SU-DHL-6 (cell line): ENCODE measurements around the gene PLEKHM1.

Experiments
- H2AFZ ChIP-seq: fragments of 200-600 bp; sonication (generic); 2 replicates; pipeline ENCODE4 v1.6.1; 2014; ENCODE audit warnings: low read depth, mild to moderate bottlenecking, moderate library complexity, mixed read lengths, antibody characterized with exemption, low read length; ENCODE audit not compliant: severe bottlenecking
- H3F3A ChIP-seq: fragments of 200-600 bp; shearing (Covaris generic); 2 replicates; pipeline ENCODE4 v1.6.0; 2016; ENCODE audit warnings: antibody characterized with exemption, mild to moderate bottlenecking; ENCODE audit not compliant: insufficient read depth
- H3K27ac ChIP-seq: fragments of 200-600 bp; sonication (generic); 2 replicates; pipeline ENCODE4 v1.5.1; 2016; ENCODE audit warnings: low read depth, mild to moderate bottlenecking, low read length, moderate library complexity, mixed read lengths
- H3K27me3 ChIP-seq: fragments of 200-600 bp; sonication (generic), shearing (Covaris generic); 2 replicates; pipeline ENCODE4 v1.6.0; 2014; ENCODE audit warnings: mild to moderate bottlenecking, low read length
- H3K36me3 ChIP-seq: fragments of 200-600 bp; sonication (generic); 2 replicates; pipeline ENCODE4 v1.6.1; 2014; ENCODE audit warnings: mild to moderate bottlenecking, low read length, mixed read lengths
- H3K4me2 ChIP-seq: fragments of 300-600, 200-600 bp; shearing (Covaris generic), sonication (generic); 2 replicates; pipeline ENCODE4 v1.6.0; 2014; ENCODE audit warnings: low read length, low read depth, mild to moderate bottlenecking; ENCODE audit not compliant: poor library complexity, severe bottlenecking
- H3K4me3 ChIP-seq: fragments of 200-600 bp; sonication (generic); 2 replicates; pipeline ENCODE4 v1.5.1; 2014; ENCODE audit warnings: antibody characterized with exemption, low read length, mild to moderate bottlenecking, mixed read lengths; ENCODE audit not compliant: insufficient read depth, poor library complexity, severe bottlenecking
- H3K79me2 ChIP-seq: fragments of 200-600 bp; sonication (generic); 2 replicates; pipeline ENCODE4 v1.6.1; 2014; ENCODE audit warnings: mild to moderate bottlenecking, low read length, moderate library complexity; ENCODE audit not compliant: insufficient read depth
- H3K9ac ChIP-seq: fragments of 200-600 bp; sonication (generic); 2 replicates; pipeline ENCODE4 v1.7.0; 2014; ENCODE audit warnings: mild to moderate bottlenecking, low read length
- H3K9me2 ChIP-seq: fragments of 200-600 bp; sonication (generic); replicated peaks from 2 replicates; pipeline ENCODE4 v1.6.1; 2014; ENCODE audit warnings: low read length; ENCODE audit not compliant: insufficient read depth
- H3K9me3 ChIP-seq: fragments of 200-600 bp; sonication (generic); 2 replicates; pipeline ENCODE4 v1.6.1; 2014; ENCODE audit warnings: low read length, mixed read lengths; ENCODE audit not compliant: insufficient read depth
- H4K20me1 ChIP-seq: fragments of 200-600 bp; sonication (generic); 2 replicates; pipeline ENCODE4 v1.6.1; 2014; ENCODE audit warnings: low read depth, mild to moderate bottlenecking, antibody characterized with exemption, low read length, moderate library complexity, mixed read lengths
- CTCF ChIP-seq: fragments of 200-600 bp; sonication (generic); IDR thresholded peaks from one replicate; pipeline ENCODE4 v1.5.1; 2017; ENCODE audit warnings: antibody characterized with exemption, mild to moderate bottlenecking, low read length, moderate library complexity; ENCODE audit not compliant: insufficient read depth, poor library complexity, severe bottlenecking
- EZH2phosphoT487 ChIP-seq: fragments of 200-600 bp; sonication (generic), shearing (Covaris generic); conservative IDR thresholded peaks from 2 replicates; pipeline ENCODE4 v1.6.1; 2018; ENCODE audit warnings: mild to moderate bottlenecking, antibody characterized with exemption, low read length, moderate library complexity, mixed read lengths

Gene PLEKHM1

GRCh38 chr17:45425984-45426413, 64.5 kb downstream of the PLEKHM1 start:
- Histone ChIP-seq H3K4me3 (no peak overlapping the region), H3K9me2 (no peaks in the 10 kb centered on the region), H2AFZ (no peak overlapping the region)

GRCh38 chr17:45425125-45425983, 65.2 kb downstream of the PLEKHM1 start:
- H3K4me3 ChIP-seq, result no peak overlapping the region
- no peaks in the 10 kb centered on the region for H3K79me2 ChIP-seq
- no peak overlapping the region for H3K4me2 ChIP-seq
- H3K36me3 ChIP-seq, result no peaks in the 10 kb centered on the region
- no peak overlapping the region for H3K9ac ChIP-seq
- H3F3A ChIP-seq, result peaks cover 8% of the 10 kb centered on the region
- H3K9me2 ChIP-seq, result no peaks in the 10 kb centered on the region
- TF ChIP-seq EZH2phosphoT487 (no peak), CTCF (no peak)
- no peaks in the 10 kb centered on the region for H4K20me1 ChIP-seq
- H3K27me3 ChIP-seq, result no peaks in the 10 kb centered on the region
- no peak overlapping the region for H2AFZ ChIP-seq
- no peaks in the 10 kb centered on the region for H3K9me3 ChIP-seq
- no peak overlapping the region for H3K27ac ChIP-seq

More at GRCh38 chr17:45425984-45426413, 64.5 kb downstream of the PLEKHM1 start:
- H3K9me3 ChIP-seq, result no peaks in the 10 kb centered on the region
- no peak overlapping the region for H3K9ac ChIP-seq
- no peaks in the 10 kb centered on the region for H3K36me3 ChIP-seq
- no peaks in the 10 kb centered on the region for H3K27me3 ChIP-seq
- TF ChIP-seq CTCF (no peak), EZH2phosphoT487 (no peak)
- H4K20me1 ChIP-seq, result no peaks in the 10 kb centered on the region
- no peaks in the 10 kb centered on the region for H3K79me2 ChIP-seq
- no peak overlapping the region for H3K27ac ChIP-seq
- no peak overlapping the region for H3K4me2 ChIP-seq
- peaks cover 8% of the 10 kb centered on the region for H3F3A ChIP-seq

- H3K36me3 ChIP-seq, result no peaks in the 10 kb centered on the region
- no peaks in the 10 kb centered on the region for H3K9me2 ChIP-seq
- no peaks in the 10 kb centered on the region for H3K27me3 ChIP-seq
- peaks cover 8% of the 10 kb centered on the region for H3F3A ChIP-seq
- no peak overlapping the region for H3K4me2 ChIP-seq
- TF ChIP-seq CTCF, result no peak
- H3K27ac ChIP-seq, result no peak overlapping the region
- no peak overlapping the region for H3K4me3 ChIP-seq
- no peaks in the 10 kb centered on the region for H3K9me3 ChIP-seq
- no peak overlapping the region for H3K9ac ChIP-seq
- no peaks in the 10 kb centered on the region for H3K79me2 ChIP-seq
- H4K20me1 ChIP-seq, result no peaks in the 10 kb centered on the region
- H2AFZ ChIP-seq, result no peak overlapping the region
Observed at GRCh38 chr17:45424769-45425124, 65.8 kb downstream of the PLEKHM1 start.
